ENCODE data around the gene CDCA3.

DNA sequence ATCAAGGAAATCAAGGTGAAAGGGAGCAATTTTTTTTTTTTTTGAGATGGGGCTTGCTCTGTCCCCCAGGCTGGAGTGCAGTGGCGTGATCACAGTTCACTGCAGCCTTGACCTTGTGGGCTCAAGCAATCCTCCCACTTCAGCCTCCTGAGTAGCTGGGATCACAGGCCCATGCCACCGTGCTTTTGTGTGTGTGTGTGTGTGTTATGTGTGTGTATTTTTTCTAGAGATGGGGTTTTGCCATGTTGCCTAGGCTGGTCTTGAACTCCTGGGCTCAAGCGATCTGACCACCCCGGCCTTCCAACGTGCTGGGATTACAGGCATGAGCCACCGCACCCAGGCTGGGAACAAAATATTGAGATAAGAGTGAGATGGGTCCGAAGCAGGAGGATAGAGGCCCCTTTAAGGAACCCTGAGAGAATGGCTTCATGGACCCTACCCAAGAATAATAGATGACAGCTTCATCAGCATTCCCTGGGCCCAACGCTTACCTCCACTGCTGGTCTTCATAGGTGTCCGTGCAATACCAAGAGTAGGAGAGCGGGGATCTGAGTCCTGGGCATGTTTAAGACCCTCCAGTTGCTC lies 1.0 kb downstream of the CDCA3 start:
- no peak for TF ChIP-seq EZH2phosphoT487 (IDR thresholded peaks at IDR 0.05; ENCODE audit: borderline replicate concordance, low read depth, low read length)
- TF ChIP-seq, protein P1, sequence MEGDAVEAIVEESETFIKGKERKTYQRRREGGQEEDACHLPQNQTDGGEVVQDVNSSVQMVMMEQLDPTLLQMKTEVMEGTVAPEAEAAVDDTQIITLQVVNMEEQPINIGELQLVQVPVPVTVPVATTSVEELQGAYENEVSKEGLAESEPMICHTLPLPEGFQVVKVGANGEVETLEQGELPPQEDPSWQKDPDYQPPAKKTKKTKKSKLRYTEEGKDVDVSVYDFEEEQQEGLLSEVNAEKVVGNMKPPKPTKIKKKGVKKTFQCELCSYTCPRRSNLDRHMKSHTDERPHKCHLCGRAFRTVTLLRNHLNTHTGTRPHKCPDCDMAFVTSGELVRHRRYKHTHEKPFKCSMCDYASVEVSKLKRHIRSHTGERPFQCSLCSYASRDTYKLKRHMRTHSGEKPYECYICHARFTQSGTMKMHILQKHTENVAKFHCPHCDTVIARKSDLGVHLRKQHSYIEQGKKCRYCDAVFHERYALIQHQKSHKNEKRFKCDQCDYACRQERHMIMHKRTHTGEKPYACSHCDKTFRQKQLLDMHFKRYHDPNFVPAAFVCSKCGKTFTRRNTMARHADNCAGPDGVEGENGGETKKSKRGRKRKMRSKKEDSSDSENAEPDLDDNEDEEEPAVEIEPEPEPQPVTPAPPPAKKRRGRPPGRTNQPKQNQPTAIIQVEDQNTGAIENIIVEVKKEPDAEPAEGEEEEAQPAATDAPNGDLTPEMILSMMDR (conservative IDR thresholded peaks at IDR 0.05; ENCODE audit: low read length) = no peak

All from OCI-LY7 (cell line).